HG02981 (cell line): ENCODE measurements around the gene CARMIL3.
"Not testable (repeated sequence)": the region's sequence is repeated elsewhere in the genome, so short reads cannot be mapped to it uniquely, and the experiment has no call there.

Experiments used
- ATAC-seq: cut with Tn5 transposase; IDR thresholded peaks from one replicate; pipeline ENCODE4 v1.9.1; 2021; ENCODE audit warnings: mild to moderate bottlenecking, moderate library complexity; ENCODE audit not compliant: unreplicated experiment

CARMIL3 gene

GRCh38 chr14:24093207-24093900 is 41.5 kb downstream of the CARMIL3 start:
- ATAC-seq: no peak

GRCh38 chr14:24093901-24094840 is 42.4 kb downstream of the CARMIL3 start, which contains the start of gene PCK2:
Gene PCK2, plus strand, starts transcription at chr14:24094311. Its CDS starts 95 bp downstream, at chr14:24094406.
- ATAC-seq: peak; percentile 52

GRCh38 chr14:24094841-24095270 is 43.0 kb downstream of the CARMIL3 start:
- no peak for ATAC-seq

- peak; percentile 63 for ATAC-seq
Observed at GRCh38 chr14:24095271-24096068, 43.7 kb downstream of the CARMIL3 start.

- no peak for ATAC-seq
Observed at GRCh38 chr14:24096545-24097181, 44.9 kb downstream of the CARMIL3 start.

GRCh38 chr14:24098229-24098926 is 46.6 kb downstream of the CARMIL3 start:
- no peak for ATAC-seq

- ATAC-seq: no peak
Observed at GRCh38 chr14:24098927-24099813, 47.4 kb downstream of the CARMIL3 start.

GRCh38 chr14:24100197-24100981 is 48.6 kb downstream of the CARMIL3 start:
- ATAC-seq: no peak

GRCh38 chr14:24100982-24101494 is 49.2 kb downstream of the CARMIL3 start:
- no peak for ATAC-seq

- ATAC-seq: no peak
Observed at GRCh38 chr14:24102357-24103048, 50.7 kb downstream of the CARMIL3 start.

GRCh38 chr14:24103451-24103850 is 51.6 kb downstream of the CARMIL3 start:
- no peak for ATAC-seq

- ATAC-seq: not testable (repeated sequence)
Observed at GRCh38 chr14:24105609-24106239, 53.9 kb downstream of the CARMIL3 start.

- ATAC-seq: no peak
Observed at GRCh38 chr14:24106672-24107271, 55.0 kb downstream of the CARMIL3 start.

GRCh38 chr14:24108336-24108874 is 56.6 kb downstream of the CARMIL3 start:
- ATAC-seq: no peak

- no peak for ATAC-seq
Observed at GRCh38 chr14:24110060-24110459, 58.3 kb downstream of the CARMIL3 start.

- no peak for ATAC-seq
Observed at GRCh38 chr14:24110523-24110922, 58.7 kb downstream of the CARMIL3 start.
